HepG2 (cell line): ENCODE results near the gene FLAD1. TPM values are rescaled to one million over a fixed set of nuclear protein-coding genes. Genes with fewer than 3 reads are reported as not detected.

Source experiments
- EP300 ChIP-seq, 3 experiments: sonication (generic) in 1 of 3; formaldehyde crosslinking in 1 of 3; IDR thresholded peaks; 2 replicates each; pipeline versions ENCODE4 v1.5.1 to v1.6.1; 2011 to 2020; ENCODE audit warnings: low read depth in 2 of 3, low read length in 2 of 3, borderline replicate concordance in 1 of 3, improper control_type of control experiment in 1 of 3, mild to moderate bottlenecking in 1 of 3, missing genetic modification reagents in 1 of 3, moderate library complexity in 1 of 3
- MAFF ChIP-seq: IDR thresholded peaks from 2 replicates; pipeline ENCODE4 v1.6.1; 2011; ENCODE audit warnings: low read depth, low read length, improper control_type of control experiment
- MAFG ChIP-seq: sonication (generic); formaldehyde crosslinking; IDR thresholded peaks from 2 replicates; pipeline ENCODE4 v1.5.1; 2020; ENCODE audit warnings: mild to moderate bottlenecking, missing genetic modification reagents
- RFX1 ChIP-seq: fragments of 450-650 bp; IDR thresholded peaks from 2 replicates; pipeline ENCODE4 v1.6.1; 2017
- SMARCE1 ChIP-seq: fragments of 450-650 bp; IDR thresholded peaks from 2 replicates; pipeline ENCODE4 v1.6.1; 2017; ENCODE audit warnings: borderline replicate concordance
- SSRP1 ChIP-seq: IDR thresholded peaks from 2 replicates; pipeline ENCODE4 v1.6.1; 2016; ENCODE audit warnings: control low read depth
- ZFP1 ChIP-seq: IDR thresholded peaks from 2 replicates; pipeline ENCODE4 v1.6.1; 2016
- ZNF136 ChIP-seq: sonication (generic); formaldehyde crosslinking; IDR thresholded peaks from 2 replicates; pipeline ENCODE4 v1.8.1; 2022; ENCODE audit warnings: low read depth, mild to moderate bottlenecking, moderate library complexity, missing genetic modification reagents
- ZNF350 ChIP-seq: sonication (generic); formaldehyde crosslinking; IDR thresholded peaks from 2 replicates; pipeline ENCODE4 v1.4.0; 2020; ENCODE audit warnings: mild to moderate bottlenecking, low read depth, missing genetic modification reagents, borderline replicate concordance
- ZNF407 ChIP-seq: sonication (generic); formaldehyde crosslinking; IDR thresholded peaks from one replicate; pipeline ENCODE4 v1.5.1; 2020; ENCODE audit warnings: mild to moderate bottlenecking, missing genetic modification reagents; ENCODE audit errors: not compliant biosample characterization
- ZNF713 ChIP-seq: sonication (generic); formaldehyde crosslinking; IDR thresholded peaks from 2 replicates; pipeline ENCODE4 v1.4.0; 2020; ENCODE audit warnings: mild to moderate bottlenecking, missing genetic modification reagents
- ZSCAN21 ChIP-seq: sonication (generic); formaldehyde crosslinking; IDR thresholded peaks from 2 replicates; pipeline ENCODE4 v1.8.0; 2022; ENCODE audit warnings: mild to moderate bottlenecking, missing genetic modification reagents, moderate library complexity, borderline replicate concordance
- ZSCAN22 ChIP-seq: sonication (generic); formaldehyde crosslinking; IDR thresholded peaks from 2 replicates; pipeline ENCODE4 v1.4.0; 2020; ENCODE audit warnings: mild to moderate bottlenecking, missing genetic modification reagents
- polyA plus RNA-seq, 8 experiments: library from polyadenylated mRNA; depleted of rRNA in 3 of 8; stranded (reverse) in 7 of 8; unstranded in 1 of 8; fragments of >200 nt; fragmentation: Illumina TruSeq in 4 of 8; extraction: Trizol in 4 of 8; gene quantifications; 2 replicates each; pipeline versions ENCODE4 v1.2.1 to v1.2.3, GENCODE V29; 2011 to 2016; ENCODE audit warnings: low read depth in 4 of 8, missing spikeins in 1 of 8, mixed read lengths in 1 of 8; ENCODE audit not compliant: insufficient read depth in 1 of 8
- total RNA-seq, 5 experiments: library from RNA; depleted of rRNA; stranded (reverse); fragments of >200 nt; fragmentation: Illumina TruSeq; extraction: Trizol; gene quantifications; 2 replicates each; pipeline ENCODE4 v1.2.3, GENCODE V29; 2016; ENCODE audit warnings: low read depth in 1 of 5
- TF ChIP-seq, protein P1 (sequence below): sonication (generic); formaldehyde crosslinking; conservative IDR thresholded peaks from 2 replicates; pipeline ENCODE4 v1.8.0; 2022; ENCODE audit warnings: low read depth, missing genetic modification reagents
- TF ChIP-seq, protein P2 (sequence below): sonication (generic); formaldehyde crosslinking; IDR thresholded peaks from 2 replicates; pipeline ENCODE4 v1.5.0; 2020; ENCODE audit warnings: missing genetic modification reagents

Gene FLAD1
- total and polyA plus RNA-seq, 2 of the 13 experiments (the other 11 are each of a cell fraction or from before 2014, with no cell fraction given): 25.9 to 32.8 TPM

- TF ChIP-seq MAFF (no peak), ZSCAN22 (no peak), EP300 (IDR thresholded peaks at IDR 0.05; ENCODE audit: low read depth in 2 of 2, low read length in 2 of 2) (peak; percentile 8 to 23; a peak in 1 of 4 replicates), EP300 (CRISPR knock-in tag; IDR thresholded peaks at IDR 0.05; ENCODE audit: borderline replicate concordance) (no peak), ZNF713 (CRISPR knock-in tag) (no peak), ZNF136 (CRISPR knock-in tag) (no peak), ZNF407 (CRISPR knock-in tag) (no peak), MAFG (no peak), RFX1 (no peak), ZNF350 (no peak; the same call in 1 of the 2 replicates), ZFP1 (CRISPR knock-in tag) (no peak), SMARCE1 (no peak), ZSCAN21 (CRISPR knock-in tag) (peak; percentile 74; the same call in 1 of the 2 replicates), SSRP1 (CRISPR knock-in tag) (no peak)
- TF ChIP-seq, protein P1, sequence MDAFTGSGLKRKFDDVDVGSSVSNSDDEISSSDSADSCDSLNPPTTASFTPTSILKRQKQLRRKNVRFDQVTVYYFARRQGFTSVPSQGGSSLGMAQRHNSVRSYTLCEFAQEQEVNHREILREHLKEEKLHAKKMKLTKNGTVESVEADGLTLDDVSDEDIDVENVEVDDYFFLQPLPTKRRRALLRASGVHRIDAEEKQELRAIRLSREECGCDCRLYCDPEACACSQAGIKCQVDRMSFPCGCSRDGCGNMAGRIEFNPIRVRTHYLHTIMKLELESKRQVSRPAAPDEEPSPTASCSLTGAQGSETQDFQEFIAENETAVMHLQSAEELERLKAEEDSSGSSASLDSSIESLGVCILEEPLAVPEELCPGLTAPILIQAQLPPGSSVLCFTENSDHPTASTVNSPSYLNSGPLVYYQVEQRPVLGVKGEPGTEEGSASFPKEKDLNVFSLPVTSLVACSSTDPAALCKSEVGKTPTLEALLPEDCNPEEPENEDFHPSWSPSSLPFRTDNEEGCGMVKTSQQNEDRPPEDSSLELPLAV (CRISPR knock-in tag): no peak
- TF ChIP-seq, protein P2, sequence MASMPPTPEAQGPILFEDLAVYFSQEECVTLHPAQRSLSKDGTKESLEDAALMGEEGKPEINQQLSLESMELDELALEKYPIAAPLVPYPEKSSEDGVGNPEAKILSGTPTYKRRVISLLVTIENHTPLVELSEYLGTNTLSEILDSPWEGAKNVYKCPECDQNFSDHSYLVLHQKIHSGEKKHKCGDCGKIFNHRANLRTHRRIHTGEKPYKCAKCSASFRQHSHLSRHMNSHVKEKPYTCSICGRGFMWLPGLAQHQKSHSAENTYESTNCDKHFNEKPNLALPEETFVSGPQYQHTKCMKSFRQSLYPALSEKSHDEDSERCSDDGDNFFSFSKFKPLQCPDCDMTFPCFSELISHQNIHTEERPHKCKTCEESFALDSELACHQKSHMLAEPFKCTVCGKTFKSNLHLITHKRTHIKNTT: no peak
These were observed 8.9 kb upstream of the FLAD1 start, which contains the start of gene CKS1B (continued) for GRCh38 chr1:154974102-154974807.
